Spleen (tissue), 7 donors: ENCODE results near the gene DCDC1.

Experiments used
- CTCF ChIP-seq, 11 experiments: fragments of 200-600 bp in 7 of 11; fragments of 450-650 bp in 4 of 11; sonication (generic) in 4 of 11; IDR thresholded peaks in 8 of 11; conservative IDR thresholded peaks in 3 of 11; 1 replicate in 7 of 11; 2 replicates in 4 of 11; pipeline versions ENCODE4 v1.4.0 to v1.8.0; 2016 to 2021; ENCODE audit warnings: antibody characterized with exemption in 11 of 11, inconsistent platforms in 4 of 11, mild to moderate bottlenecking in 1 of 11
- POLR2A ChIP-seq, 3 donors: fragments of 450-650 bp; IDR thresholded peaks; one replicate each; pipeline ENCODE4 v1.5.1; 2017; ENCODE audit warnings: antibody characterized with exemption in 3 of 3, mild to moderate bottlenecking in 1 of 3
- donor health status: DM: no; HTN: no; CAD: no; lungs with moderate emphysema.
- donor health status: DM: no; HTN: no; CAD: no.
- donor health status: DM: no; HTN: no; CAD: no.

DNA sequence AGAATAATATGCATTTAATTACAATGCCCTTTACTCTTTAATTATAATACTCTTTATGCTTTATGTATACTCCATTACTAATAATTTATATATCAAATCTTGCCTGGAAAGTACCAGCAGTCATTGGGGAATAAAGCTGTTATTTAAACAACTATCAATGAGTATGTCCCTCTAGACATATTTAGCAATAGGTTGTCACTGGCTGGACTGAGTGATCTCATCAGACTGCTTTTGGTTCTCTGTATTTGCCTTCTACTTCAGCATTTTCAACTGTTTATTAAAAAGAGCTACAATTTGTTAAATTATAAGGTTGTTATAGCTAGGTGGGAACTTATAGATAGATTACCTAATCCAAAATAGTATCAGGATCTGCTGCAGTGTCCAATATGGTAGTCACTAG is 267.2 kb downstream of the DCDC1 start:
- no peak for TF ChIP-seq CTCF (IDR thresholded peaks at IDR 0.05 in 8 of 11, conservative IDR thresholded peaks at IDR 0.05 in 3 of 11)
- no peak for TF ChIP-seq POLR2A (IDR thresholded peaks at IDR 0.05)
